ENCODE measurements around the gene RALGPS1. TPM values are rescaled to one million over a fixed set of nuclear protein-coding genes. Genes with fewer than 3 reads are reported as not detected.

Gene RALGPS1
- total and polyA plus RNA-seq, 2 of the 13 experiments (the other 11 are each of a cell fraction or from before 2014, with no cell fraction given), result 3.7 to 6.5 TPM

GRCh38 chr9:127209948-127210640 lies 295.5 kb downstream of the RALGPS1 start:
- H3K79me2 ChIP-seq (ENCODE audit: insufficient read depth, low read length), result no peaks in the 10 kb centered on the region
- H2AFZ ChIP-seq (ENCODE audit: low read length), result no peak overlapping the region
- ChIA-PET POLR2A (interaction anchor here (1.8 kb wide), 1 partner anchor 14 kb away, joined by 7 read pairs; no protein-coding TSS in a partner anchor), CTCF (ENCODE audit: low intra/inter-chr PET ratio, low total read pairs) (no interaction called here)
- H4K20me1 ChIP-seq (ENCODE audit: insufficient read depth, low read length), result no peaks in the 10 kb centered on the region
- H3K4me2 ChIP-seq (ENCODE audit: low read depth, low read length), result peak overlapping the region; percentile 66
- FAIRE-seq, result no peak
- peaks cover 30% of the 10 kb centered on the region for H3K4me1 ChIP-seq (ENCODE audit: insufficient read depth, low read length)
- intact Hi-C loops (cut with micrococcal nuclease; ENCODE audit: unreplicated experiment) (loop anchor here (5.0 kb wide), 1 partner anchor 212 kb away; the partner anchor contains the start of gene ZNF79), in situ Hi-C loops (cut with HindIII; ENCODE audit: extremely low pct_ligation_motif_present, low pct_unique_long_range_greater_than_20kb) (loop anchor here (5.0 kb wide), 2 partner anchors 137 to 187 kb away; partner anchors contain the start of gene SLC2A8)
- H3K36me3 ChIP-seq (replicated peaks in 1 of 2; ENCODE audit: control insufficient read depth in 1 of 2, insufficient read depth in 2 of 2, low read length in 2 of 2), result no peaks in the 10 kb centered on the region
- H3K4me3 ChIP-seq (replicated peaks in 1 of 3; ENCODE audit: insufficient read depth in 1 of 3, low read depth in 2 of 3, low read length in 3 of 3), result peak overlapping the region in 1 of 3 experiments; percentile 41; a peak in 2 of 6 replicates
- WGBS (ENCODE audit: low lambda C conversion rate), result 3% methylated on average over 14 of the region's 18 CpGs
- no peak overlapping the region for H3K27ac ChIP-seq (ENCODE audit: extremely low read length, insufficient read depth, low read length)
- H3K9ac ChIP-seq (ENCODE audit: insufficient read depth, low read depth, low read length), result 0 out of 2 replicates have a peak overlapping the region, but pooled peaks have one; percentile 1
- no peaks in the 10 kb centered on the region for H3K9me3 ChIP-seq (ENCODE audit: low read length)
- H3K27me3 ChIP-seq (ENCODE audit: control insufficient read depth in 1 of 2, insufficient read depth in 2 of 2, low read length in 2 of 2), result peaks cover 0 to 2% of the 10 kb centered on the region in 2 experiments; a peak in 1 of 5 replicates
- DNase-seq (ENCODE audit: low spot score), result no peak
- no TSS peak for BruUV-seq (replicated peaks)
- peak; percentile 72 for ATAC-seq
- TF ChIP-seq ZNF292 (CRISPR knock-in tag; IDR thresholded peaks at IDR 0.05; ENCODE audit: borderline replicate concordance, low read depth) (peak; percentile 41; the same call in 1 of the 2 replicates), MATR3 (CRISPR knock-in tag; IDR thresholded peaks at IDR 0.05) (no peak), ZNF687 (CRISPR knock-in tag; IDR thresholded peaks at IDR 0.05) (peak; percentile 62), SOX6 (IDR thresholded peaks at IDR 0.05) (no peak), SOX6 (CRISPR knock-in tag; IDR thresholded peaks at IDR 0.05) (0 out of 2 replicates have a peak, but pooled peaks have one; percentile 22), UBTF (CRISPR knock-in tag; IDR thresholded peaks at IDR 0.05) (peak; percentile 10; the same call in 1 of the 2 replicates), MLX (CRISPR knock-in tag; IDR thresholded peaks at IDR 0.05) (peak; percentile 48; the same call in 1 of the 2 replicates), SALL1 (CRISPR knock-in tag; IDR thresholded peaks at IDR 0.05) (peak; percentile 9; the same call in 1 of the 2 replicates), ARID4A (CRISPR knock-in tag; IDR thresholded peaks at IDR 0.05; ENCODE audit: borderline replicate concordance) (peak; percentile 29; the same call in 1 of the 2 replicates), MIER2 (CRISPR knock-in tag; IDR thresholded peaks at IDR 0.05) (no peak), NRL (CRISPR knock-in tag; IDR thresholded peaks at IDR 0.05; ENCODE audit: borderline replicate concordance) (no peak)

All from HepG2 (cell line).